HG03378 (cell line): Measurements from ENCODE around the gene ARHGEF12.
A peak's percentile ranks its signal among the peaks of the same experiment; 100 is the strongest.

Experiments
- ATAC-seq: cut with Tn5 transposase; IDR thresholded peaks from one replicate; pipeline ENCODE4 v1.9.1; 2021; ENCODE audit warnings: mild to moderate bottlenecking, moderate library complexity; ENCODE audit not compliant: unreplicated experiment

ARHGEF12 gene, protein sequence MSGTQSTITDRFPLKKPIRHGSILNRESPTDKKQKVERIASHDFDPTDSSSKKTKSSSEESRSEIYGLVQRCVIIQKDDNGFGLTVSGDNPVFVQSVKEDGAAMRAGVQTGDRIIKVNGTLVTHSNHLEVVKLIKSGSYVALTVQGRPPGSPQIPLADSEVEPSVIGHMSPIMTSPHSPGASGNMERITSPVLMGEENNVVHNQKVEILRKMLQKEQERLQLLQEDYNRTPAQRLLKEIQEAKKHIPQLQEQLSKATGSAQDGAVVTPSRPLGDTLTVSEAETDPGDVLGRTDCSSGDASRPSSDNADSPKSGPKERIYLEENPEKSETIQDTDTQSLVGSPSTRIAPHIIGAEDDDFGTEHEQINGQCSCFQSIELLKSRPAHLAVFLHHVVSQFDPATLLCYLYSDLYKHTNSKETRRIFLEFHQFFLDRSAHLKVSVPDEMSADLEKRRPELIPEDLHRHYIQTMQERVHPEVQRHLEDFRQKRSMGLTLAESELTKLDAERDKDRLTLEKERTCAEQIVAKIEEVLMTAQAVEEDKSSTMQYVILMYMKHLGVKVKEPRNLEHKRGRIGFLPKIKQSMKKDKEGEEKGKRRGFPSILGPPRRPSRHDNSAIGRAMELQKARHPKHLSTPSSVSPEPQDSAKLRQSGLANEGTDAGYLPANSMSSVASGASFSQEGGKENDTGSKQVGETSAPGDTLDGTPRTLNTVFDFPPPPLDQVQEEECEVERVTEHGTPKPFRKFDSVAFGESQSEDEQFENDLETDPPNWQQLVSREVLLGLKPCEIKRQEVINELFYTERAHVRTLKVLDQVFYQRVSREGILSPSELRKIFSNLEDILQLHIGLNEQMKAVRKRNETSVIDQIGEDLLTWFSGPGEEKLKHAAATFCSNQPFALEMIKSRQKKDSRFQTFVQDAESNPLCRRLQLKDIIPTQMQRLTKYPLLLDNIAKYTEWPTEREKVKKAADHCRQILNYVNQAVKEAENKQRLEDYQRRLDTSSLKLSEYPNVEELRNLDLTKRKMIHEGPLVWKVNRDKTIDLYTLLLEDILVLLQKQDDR (N-terminal part only)

DNA sequence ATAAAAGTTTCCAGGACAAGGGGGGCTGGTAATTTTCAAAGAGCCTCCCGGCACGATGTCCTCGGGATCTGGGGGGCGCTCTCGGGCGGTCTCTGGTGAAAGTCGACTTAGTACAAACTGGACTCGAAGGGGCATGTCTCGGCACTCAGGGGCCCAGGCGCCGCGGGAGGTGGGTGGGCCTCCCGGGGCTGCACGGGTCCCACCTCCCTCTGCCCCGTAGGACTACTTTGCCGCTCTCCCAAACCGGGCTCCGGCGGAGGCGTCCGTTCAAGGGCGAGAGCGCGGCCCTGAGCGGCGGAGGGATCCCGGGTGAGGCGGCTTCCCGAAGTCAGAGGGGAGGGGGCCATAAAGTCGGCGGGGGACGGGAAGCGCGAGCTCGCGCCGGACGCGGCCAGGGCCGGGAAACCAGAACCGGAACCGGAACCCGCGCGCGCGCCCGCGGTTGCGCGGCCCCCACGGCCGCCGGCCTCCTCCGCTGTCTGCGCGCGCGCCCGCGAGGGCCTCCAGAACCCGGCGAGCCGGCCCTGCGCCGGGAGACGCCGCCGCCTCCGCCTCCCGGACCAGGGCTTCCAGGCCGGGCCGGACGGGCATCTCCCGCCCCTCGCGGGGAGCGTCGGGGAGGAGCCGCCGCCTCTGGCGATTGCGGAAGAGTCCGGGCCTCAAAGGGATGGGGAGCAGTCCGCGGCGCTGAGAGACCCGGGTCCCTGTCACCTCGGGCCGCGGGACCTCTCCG, at the start of gene ARHGEF12:
ARHGEF12 (plus strand) TSS at position 506 of the 733 bp plus-strand sequence. CDS start 831 bp downstream, outside the sequence.
- ATAC-seq: no peak

DNA sequence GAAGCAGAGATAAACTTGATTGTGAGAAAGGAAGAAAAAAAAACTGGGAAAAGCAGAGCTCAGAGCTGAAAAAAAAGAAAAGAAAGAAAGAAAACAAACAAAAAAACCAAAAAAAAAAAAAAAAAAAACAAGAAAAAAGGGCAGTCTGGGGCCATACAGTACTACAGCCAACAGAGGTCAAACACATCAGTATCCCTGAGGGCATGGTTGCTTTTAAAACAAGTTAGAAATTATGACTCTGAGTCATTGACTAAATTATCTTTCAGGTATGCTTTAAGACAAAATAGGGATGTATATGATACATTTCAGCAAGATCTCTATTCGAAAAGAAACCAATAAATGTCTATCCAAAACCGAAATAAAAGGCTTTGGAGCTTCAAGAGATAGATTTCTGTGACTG, 48.2 kb upstream of the ARHGEF12 start:
- no peak for ATAC-seq

DNA sequence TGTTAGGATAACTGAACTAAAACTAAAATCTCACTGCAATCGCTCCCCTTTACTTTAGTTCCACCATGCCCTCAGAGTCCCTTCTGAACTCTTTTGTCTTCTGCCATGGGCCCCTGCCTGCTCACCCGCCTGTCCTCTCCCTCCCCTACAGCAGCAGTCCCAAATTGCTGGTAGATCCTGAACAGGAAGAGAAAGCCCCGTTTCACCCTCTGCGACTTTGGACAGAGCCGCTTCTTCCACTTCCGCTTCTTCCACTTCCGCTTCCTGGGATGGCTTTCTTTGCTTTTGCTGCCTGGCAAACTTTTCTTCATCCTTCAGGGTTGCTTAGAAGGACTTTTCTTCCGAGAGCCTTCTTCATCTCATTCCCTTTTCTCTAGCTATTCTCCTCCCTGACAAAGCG, 46.8 kb upstream of the ARHGEF12 start:
- no peak for ATAC-seq

DNA sequence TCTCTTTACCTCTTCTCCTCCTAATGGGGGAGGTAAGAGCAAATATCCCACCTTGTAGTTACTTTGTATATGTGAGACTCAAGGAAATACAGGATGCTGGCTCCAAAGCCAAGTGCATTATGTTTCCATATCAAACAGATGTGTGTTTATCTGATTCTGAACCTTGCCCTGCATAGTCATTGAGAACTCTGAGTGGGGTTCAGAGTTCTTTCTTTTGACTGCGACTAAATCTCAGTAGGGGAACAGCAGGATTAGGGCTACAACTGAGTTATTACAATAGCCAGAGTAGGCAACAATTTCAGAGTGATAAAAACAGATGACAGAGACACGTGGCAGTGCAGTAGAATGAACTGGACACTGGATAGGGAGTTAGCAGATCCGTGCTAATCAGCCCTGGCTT, 45.3 kb upstream of the ARHGEF12 start:
- ATAC-seq: no peak

DNA sequence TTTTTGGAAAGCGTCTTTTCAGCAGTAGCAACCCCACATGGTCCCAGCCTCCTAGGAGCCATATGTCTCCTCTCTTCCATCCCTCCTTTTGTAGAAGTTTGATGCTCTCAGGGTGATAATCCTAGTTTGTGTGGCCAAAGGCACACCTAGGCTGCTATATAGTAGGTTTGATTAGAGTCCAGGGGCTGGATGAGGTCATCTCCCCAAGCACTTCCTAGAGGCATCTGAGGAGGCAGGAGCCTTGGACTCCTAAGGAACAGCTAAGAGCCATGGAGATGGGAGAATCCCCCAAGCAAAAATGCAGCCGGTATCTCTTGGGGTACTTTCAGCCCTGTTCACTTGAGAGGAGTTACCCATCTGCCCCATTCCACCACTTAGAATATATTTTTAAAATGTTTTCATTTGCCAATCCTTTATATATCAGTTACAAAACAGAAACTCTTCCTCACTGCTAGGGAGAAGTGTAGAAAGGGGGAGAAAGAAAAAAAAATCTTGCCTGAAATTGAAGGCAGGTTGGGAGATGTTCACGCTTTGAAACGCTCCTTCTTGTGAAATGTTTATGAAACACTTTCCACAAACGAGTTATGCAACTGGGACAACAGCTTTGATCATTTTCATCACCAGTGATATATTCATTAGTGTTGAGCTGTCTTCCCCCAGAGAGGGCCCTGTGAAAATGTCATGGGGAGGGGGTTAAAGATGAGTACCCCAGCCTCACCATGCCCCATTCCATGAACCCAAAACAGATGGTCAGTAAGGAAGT, 43.0 kb upstream of the ARHGEF12 start:
- ATAC-seq: no peak

DNA sequence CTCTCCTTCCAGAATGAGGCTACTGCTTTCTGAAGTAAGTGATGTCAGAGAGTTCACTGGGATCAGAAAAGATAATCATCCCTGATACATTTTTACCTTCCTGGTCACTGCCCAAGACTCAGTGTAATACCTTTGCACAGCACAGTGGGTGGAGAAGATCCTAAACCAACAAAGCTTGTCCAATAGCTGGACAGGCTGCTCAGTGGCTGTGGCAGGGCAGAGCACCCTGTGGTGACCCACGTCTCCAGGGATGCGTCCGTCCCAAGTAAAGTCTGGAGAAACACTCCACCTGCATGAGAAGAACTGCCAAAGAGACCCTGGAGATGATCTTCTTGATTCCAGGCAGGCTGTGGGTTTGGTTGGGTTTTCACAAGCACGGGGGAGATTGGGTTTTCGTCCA, 42.1 kb upstream of the ARHGEF12 start:
- ATAC-seq: no peak

DNA sequence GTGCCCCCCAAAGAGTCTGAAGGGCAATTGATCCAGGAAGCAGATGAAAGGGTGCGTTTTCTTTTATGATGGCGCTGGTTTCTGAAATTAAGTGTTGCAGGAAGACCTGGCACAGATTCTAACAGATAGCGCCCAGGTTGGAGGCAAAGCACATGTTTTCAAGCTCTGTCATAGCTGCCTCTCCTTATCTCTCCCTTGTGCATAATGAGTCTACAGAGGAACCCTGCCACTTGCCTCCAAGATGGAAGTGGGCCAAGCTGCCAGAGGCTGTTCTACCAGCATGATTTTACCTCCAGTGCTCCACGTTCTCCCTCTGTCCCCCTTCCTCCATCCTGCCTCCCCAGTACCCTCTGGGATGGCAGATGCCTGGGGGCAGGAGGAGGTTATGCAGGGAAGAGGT, 41.1 kb upstream of the ARHGEF12 start:
- no peak for ATAC-seq

DNA sequence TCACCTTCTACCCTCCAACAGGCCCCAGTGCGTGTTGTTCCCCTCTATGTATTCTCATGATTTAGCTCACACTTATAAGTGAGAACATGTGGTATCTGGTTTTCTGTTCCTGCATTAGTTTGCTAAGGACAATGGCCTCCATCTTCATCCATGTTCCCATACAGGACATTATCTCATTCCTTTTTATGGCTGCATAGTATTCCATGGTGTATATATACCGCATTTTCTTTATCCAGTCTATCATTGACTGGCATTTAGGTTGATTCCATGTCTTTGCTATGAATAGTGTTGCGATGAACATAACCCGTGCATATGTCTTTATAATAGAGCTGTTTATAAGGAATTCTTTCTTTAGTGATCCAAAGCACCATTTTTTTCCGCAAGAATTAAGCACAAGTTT, 39.7 kb upstream of the ARHGEF12 start:
- ATAC-seq: no peak

DNA sequence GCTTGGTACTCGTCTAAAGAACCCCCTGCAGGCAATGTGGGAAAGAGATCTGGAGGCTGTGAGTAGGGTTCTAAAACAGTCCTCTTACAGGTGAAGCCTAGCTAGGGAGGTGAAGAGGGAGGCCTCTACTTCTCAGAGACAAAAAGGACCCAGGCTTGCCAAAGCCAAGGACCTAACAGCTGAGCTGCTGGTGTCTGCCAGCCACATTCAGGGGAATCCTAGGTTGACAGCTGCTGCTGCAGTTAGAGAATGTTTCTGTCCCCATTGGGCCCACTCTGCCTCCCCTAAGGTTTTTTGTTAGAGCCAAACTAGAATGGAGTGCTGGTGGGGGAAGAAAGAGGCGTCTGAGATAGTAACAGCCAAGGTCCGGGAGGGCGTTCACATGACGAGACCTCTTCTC, 37.8 kb upstream of the ARHGEF12 start:
- no peak for ATAC-seq

DNA sequence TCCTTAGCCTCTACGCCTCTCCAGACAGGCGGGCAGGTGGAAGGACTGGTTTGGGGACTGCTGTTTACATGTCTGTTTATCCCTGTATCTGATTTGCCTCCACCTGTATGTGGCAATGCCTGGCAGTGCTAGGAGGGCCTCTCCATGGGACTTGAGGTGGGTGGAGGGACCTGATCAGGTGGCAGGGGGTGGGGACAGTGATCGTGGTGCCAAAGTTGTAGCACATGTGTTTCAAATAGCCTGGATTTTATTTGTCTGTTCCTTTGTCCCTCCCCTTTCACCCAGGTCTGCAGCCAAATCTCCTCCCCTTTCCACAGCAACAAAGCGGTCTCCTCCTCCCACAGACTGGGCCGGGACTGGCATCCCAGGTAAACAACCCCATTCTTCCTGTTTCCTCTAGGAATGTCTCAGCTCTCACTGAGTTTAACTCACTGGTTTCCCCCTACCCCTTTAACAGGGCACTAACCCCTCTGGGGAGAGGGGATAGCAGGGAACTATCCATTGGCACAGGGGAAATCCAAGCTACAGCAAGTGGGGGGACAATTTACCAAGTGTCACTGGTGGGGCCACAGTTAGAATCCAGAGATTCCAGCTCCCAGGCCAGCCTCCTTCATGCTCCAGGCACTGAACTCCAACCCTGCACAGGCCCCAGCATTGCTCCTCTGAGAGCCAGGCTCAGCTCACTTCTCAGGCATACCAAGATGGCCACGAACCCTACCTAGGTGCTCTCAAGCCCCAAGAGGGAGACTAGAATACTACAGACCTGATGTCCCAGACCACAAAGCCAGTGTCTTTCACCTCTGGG, 34.0 kb upstream of the ARHGEF12 start:
- ATAC-seq: no peak

DNA sequence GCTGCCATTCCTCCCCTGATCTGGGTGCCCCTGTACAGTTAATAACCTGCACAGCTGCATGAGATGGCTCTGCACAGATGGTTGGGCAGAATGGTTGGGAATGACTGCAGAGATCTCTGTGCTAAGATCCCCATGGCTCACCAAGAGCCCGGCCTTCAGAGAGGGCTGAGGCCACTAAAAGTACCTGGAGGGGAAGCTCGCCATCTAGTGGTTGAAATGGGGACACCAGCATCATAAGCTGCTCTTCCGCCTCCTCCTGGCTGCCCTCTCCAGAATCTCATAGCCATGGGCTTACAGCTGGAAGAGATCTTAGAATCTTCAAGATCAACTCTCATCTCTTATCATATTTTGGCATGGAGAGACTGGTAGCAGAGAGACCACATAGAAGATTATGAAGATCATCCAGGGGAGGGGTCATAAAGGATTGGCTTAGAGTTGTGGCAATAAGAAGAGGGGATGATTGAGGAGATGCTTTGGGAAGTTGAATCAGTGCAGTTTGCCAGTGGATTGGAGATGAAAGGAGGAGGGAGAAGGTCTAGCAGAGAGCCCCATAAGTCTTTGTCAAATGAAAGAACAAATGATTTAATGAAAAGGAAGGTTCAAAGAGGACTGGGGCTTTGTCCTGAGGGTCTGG, 33.1 kb upstream of the ARHGEF12 start:
- peak; percentile 82 for ATAC-seq

DNA sequence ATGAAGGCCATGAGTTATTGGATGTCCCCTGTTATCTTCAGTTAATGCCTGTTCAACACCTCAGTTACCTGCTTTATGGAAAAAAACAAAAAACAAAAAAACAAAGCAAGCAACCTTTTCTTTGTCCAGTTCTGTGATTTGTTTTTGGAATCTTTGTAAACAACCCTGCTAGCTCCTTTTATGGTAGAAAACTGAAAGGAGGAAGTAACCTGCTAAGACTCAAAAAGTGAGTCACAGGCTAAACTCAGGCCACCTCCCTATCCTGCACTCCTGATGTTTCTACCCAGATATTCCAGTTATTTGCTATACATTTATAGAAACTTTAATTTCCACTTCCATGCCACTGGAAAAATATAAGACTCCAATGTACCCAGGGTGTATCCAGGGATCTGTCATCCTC, 31.7 kb upstream of the ARHGEF12 start:
- no peak for ATAC-seq

DNA sequence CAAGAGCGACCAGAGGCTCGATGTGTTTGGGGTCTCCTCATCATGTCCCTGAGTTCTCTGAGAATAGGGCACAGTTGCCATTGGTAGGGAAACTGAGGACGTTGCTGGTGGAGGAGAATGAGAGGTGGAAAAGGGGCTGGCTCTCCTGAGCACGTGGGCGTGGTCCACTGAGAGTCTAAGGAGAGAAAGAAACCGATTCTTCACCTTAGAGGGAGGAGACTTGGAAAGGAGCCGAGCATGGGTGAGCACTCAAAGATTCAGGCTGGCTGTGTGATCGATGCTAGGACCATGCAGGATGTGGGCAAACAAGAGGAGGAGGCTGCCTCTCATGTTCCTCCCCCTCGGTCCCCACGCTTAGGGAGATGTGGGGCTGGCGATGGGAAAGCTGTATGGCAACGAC, 30.9 kb upstream of the ARHGEF12 start:
- ATAC-seq: no peak

DNA sequence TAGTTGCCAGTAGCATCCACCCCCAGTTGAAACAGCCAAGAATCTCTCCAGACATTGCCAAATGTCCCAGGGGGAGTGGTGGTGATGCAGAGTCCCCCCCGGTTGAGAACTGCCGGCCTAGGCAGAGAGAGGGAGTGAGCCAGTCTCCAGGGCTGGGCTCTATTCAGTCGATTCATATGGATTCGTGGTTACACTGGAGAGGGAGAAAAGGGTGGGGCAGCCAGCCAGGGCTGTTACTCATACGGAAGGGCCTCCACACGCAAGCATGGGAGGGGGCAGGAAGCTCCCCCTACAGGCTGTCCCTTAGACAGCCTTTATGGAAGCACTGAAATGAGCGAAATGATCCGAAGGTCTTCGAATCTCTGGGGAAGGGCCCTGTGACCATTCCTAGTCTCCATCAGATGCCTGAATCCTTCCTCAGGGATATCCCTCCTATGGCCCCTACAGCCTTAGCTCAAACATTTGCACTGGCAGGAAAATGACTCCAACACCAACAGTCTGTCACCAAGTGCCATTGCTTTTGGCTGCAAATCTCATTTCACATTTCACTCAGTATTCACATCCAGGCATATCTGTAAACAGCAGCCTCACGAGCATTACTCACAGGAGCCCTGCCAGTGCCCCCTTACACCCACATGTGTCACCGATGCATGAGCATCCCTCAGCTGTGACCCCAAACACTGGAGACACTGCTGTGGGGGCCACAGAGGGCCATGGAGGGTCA, 29.5 kb upstream of the ARHGEF12 start:
- no peak for ATAC-seq

DNA sequence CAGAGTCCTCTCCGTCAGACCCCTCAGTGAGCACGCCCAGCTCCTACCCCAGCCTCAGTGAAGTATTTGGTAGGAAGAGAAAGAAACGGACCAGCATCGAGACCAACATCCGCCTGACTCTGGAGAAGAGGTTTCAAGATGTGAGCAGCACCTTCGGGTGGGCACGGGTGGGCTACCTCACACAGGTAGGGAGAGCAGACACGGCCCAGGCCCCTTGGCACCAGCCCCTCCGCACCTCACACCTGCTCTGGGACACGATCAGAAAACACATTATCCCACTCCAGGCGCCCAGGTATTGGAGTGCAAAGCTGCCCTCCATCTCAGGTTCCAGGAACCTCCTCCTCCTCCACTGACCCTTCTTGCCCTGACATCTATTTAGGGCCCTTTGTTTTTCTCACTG, 28.7 kb upstream of the ARHGEF12 start:
- ATAC-seq: no peak

DNA sequence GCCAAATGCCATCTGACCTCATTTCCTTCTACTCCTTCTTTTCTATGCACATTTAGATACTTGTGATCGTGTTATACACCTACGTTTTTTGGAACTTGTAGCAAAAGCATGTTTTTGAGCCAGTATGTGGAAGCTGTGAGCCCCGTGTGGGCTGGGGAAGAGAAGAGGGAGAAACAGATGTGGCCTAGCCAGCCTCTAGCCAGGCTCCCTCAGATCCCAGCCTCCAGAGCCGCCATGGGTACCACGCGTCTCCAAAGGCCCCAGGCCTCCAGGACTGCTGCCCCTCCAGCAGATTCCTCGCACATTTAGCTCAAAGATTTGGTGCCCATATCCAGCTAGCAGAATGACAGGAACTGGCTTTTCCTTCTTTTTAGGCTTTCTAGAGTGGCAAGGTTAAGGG, 28.1 kb upstream of the ARHGEF12 start:
- no peak for ATAC-seq

DNA sequence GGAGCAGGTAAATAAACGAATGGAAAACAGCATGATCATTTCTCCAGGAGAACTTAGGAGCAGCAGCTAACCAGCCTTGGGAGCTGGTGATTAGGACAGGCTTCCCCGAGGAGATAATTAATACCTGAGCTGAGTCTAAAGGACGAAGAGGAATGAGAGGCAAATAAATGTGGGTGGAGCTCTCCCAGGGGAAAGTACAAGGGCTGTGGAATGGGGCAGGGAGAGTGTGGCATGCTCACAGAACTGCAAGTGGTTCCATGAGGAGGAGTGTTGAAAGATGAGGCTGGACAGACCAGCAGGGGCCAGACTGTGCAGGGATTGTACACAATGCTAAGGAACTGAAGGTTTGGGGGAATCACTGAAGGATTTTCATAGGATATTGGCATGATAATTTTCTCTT, 25.3 kb upstream of the ARHGEF12 start:
- no peak for ATAC-seq

DNA sequence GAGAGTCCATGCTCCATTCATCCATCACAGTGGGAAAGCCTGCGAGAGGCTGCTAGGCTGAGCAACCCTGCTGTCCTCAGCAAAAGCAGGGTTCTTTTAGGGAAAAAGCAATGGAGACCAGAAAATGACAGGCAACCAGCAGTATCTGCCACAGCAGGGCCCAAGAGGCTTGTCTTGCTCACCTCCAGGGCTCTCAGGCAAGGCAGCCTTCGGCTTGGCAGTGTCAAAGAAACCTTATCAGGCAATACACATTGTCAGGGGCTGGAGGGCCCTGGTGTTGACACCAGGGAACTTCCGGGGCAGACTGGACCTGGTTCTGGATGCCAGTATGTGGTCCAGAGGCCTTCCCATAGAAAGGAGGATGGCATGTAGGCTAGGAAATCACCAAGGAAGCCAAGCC, 21.4 kb upstream of the ARHGEF12 start:
- no peak for ATAC-seq
